HG03196 (cell line): ENCODE measurements around the gene FANCF.
"Not testable (repeated sequence)": the region's sequence is repeated elsewhere in the genome, so short reads cannot be mapped to it uniquely, and the experiment has no call there.

Experiments
- ATAC-seq: cut with Tn5 transposase; IDR thresholded peaks from one replicate; pipeline ENCODE4 v1.9.1; 2021; ENCODE audit not compliant: unreplicated experiment

FANCF gene

GRCh38 chr11:22625448-22626287 lies at the start of gene FANCF:
TSS of gene FANCF (minus strand) at chr11:22625823. CDS start at chr11:22625810, 13 bp downstream.
- ATAC-seq: peak; percentile 98

GRCh38 chr11:22674470-22675439 lies 49.1 kb upstream of the FANCF start:
- no peak for ATAC-seq

GRCh38 chr11:22671751-22672150 lies 46.1 kb upstream of the FANCF start:
- no peak for ATAC-seq

- no peak for ATAC-seq
These were observed 45.2 kb upstream of the FANCF start for GRCh38 chr11:22670830-22671229.

GRCh38 chr11:22669368-22669767 lies 43.7 kb upstream of the FANCF start:
- no peak for ATAC-seq

GRCh38 chr11:22668005-22668796 lies 42.6 kb upstream of the FANCF start:
- ATAC-seq: no peak

- no peak for ATAC-seq
These were observed 41.2 kb upstream of the FANCF start for GRCh38 chr11:22666688-22667439.

GRCh38 chr11:22666325-22666687 lies 40.7 kb upstream of the FANCF start, which contains the start of gene GAS2:
TSS of gene GAS2 (plus strand) at chr11:22666611. CDS start at chr11:22674870, 8,259 bp downstream.
- no peak for ATAC-seq

- ATAC-seq: no peak
These were observed 34.2 kb upstream of the FANCF start for GRCh38 chr11:22659783-22660182.

GRCh38 chr11:22657101-22657694 lies 31.6 kb upstream of the FANCF start:
- peak; percentile 99 for ATAC-seq

- ATAC-seq: no peak
These were observed 30.5 kb upstream of the FANCF start for GRCh38 chr11:22656130-22656529.

GRCh38 chr11:22652346-22652745 lies 26.7 kb upstream of the FANCF start:
- not testable (repeated sequence) for ATAC-seq

- no peak for ATAC-seq
These were observed 15.9 kb upstream of the FANCF start for GRCh38 chr11:22641559-22641958.

GRCh38 chr11:22640862-22641261 lies 15.2 kb upstream of the FANCF start:
- ATAC-seq: no peak

- ATAC-seq: no peak
These were observed 10.1 kb upstream of the FANCF start for GRCh38 chr11:22635689-22636088.

- no peak for ATAC-seq
These were observed 9.4 kb upstream of the FANCF start for GRCh38 chr11:22634897-22635629.

- no peak for ATAC-seq
These were observed 7.8 kb upstream of the FANCF start for GRCh38 chr11:22633354-22633902.

GRCh38 chr11:22627421-22627820 lies 1.8 kb upstream of the FANCF start:
- no peak for ATAC-seq
